ENCODE measurements around the gene RAC2.
"Not testable (repeated sequence)": the region's sequence is repeated elsewhere in the genome, so short reads cannot be mapped to it uniquely, and the experiment has no call there.

Gene RAC2

DNA sequence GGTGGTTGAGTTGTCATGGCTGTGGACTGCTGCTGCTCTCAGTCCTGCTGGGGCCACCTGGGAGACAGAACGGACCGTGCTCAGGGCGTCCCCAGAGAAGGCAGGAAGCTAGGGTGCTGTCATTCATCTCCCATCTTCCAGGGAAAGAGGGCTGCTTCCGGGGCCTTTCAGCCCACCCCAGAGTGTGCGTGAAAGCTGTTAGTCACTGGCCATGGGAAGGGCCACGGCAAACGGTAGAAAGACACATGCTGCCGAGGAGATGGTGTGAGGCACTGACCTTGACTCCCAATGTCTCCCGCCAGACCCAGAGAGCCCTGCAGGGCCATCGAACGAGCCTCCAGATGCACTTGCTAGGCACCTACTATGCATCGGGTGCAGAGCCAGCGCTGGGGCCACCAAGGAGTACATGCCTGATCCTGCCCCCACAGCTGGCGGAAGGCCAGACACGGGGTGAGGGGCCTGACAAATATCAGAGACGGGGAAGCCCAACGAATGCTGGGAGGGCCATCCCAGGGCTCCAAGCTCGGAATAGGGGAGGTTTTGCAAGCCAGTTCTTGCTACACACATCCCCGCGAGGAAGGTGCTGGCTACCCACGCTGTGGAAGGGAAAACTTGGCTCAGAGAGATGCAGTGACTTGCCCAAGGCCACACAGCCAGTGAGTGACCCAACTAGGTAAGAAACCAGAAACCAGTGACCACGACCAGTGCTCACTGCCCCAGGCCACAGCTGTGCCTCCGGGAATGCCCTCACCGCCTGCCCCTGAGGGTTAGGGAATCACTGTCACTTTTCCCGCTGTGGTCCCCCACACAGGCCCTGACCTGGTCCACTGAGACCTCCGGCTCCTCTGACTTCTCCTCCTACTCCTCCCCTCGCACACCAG lies 10.1 kb downstream of the RAC2 start:
- no peak for DNase-seq (ENCODE audit: low spot score)

DNA sequence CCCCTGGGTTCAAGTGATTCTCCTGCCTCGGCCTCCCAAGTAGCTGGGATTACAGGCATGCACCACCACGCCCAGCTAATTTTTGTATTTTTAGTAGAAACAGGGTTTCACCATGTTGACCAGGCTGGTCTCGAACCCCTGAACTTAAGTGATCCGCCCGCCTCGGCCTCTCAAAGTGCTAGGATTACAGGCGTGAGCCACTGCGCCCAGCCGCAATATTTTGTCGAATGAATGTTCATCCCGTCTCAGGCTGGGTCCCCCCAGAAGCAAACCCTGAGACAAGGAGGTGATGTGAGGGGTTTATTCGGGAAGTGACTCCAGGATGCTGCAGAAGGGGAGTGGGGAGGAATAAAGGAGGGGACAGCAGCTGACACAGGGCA lies 10.7 kb downstream of the RAC2 start:
- DNase-seq (ENCODE audit: low spot score): not testable (repeated sequence)

DNA sequence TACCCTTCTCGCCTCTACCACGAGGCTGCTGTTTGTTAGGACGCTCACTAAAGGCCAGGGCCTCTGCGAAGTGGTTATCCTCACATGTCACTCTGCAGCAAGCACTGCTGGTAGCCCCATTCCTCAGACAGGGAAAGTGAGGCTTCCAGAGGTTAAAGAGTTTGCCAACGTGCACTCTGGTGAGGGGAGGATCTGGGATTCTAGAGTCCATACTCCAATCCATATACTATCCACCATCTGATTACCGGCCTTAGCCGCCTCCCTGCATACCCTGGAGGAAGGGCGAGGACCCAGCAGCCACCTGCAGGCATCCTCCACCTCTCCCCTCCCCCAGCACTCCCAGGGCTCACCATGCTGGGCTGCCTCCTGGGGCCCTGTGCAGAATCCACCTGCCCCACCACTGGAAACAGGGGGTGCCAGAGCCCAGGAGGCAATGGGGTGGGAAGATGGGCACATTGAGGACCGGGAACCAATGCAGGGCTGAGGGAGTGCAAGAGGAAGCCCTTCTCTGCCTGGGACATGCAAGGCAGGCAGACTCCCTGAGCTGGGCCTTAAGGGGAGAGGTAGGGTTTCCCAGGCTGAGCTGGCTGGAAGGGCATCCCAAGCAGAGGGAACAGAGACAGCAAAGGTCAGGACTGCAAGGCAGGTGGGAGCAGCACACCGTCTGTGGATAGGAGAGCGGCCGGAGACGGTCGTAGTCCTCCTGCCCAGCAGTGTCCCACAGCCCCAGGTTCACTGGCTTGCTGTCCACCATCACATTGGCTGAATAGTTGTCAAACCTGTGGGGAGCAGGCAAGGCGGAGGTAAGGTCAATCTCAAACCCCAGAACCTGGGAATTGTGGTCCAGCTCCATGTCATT lies 11.7 kb downstream of the RAC2 start:
- DNase-seq (ENCODE audit: low spot score): no peak

DNA sequence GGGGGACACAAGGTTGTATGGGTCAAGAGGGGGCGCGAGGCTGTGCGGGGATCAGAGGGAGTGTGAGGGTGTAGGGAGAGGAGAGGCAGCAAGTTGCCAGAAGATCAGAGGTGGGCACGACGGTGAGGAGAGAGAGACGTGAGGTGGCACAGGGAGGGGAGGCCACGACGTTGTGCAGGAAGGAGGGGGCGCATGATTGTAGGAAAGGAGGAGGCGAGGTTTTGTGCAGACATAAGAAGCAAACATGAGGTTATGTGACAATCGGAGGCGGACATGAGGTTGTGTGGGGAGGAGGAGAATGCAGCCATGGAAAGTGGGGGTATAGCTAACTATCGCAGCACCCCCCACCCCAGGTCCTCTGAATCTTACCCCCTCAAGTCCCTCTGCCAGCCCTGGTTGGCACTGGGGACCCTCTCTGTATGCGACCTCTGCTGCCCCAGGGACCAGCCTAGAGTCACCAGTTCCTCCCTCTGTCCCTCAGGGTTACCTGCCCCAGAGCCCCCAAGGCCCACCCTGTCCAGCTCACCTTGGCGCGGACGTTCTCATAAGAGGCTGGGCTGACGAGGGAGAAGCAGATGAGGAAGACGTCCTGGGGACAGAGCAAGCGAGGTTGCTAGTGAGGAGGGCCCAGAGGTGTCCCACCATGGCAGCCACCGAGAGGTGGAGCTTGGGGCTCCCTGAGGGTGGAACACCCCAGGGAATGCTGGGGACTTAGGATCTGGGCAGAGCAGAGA lies 12.5 kb downstream of the RAC2 start:
- no peak for DNase-seq (ENCODE audit: low spot score)

DNA sequence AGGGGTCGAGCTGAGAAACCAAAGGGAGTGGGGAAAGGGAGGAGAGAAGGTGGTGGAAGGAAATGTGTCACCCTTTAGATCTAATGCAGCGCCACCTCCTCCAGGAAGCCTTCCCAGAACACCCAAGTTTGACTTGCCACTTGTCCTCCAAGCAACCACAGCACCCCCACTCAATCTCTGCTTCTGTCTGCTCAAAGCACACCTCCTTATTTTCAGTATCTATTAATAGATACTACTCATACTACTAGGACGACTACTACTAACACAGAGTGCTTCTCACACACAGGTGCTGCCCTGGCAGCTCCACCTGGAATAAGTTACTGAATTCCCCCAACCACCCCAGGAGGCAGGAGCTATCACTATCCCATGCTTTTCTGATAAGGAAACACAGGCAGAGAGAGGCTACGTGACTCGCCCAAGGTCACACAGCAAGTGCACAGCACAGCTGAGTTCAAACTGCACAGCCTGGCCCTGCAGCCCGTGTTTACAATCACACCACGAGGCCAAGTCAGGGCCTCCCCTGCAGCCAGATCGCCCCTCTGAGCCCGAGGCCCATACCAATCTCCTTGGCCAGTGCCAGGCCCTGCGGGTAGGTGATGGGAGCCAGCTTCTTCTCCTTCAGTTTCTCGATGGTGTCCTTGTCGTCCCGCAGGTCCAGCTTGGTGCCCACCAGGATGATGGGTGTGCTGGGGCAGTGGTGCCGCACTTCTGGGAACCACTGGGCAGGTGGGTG lies 13.2 kb downstream of the RAC2 start:
- DNase-seq (ENCODE audit: low spot score): no peak

DNA sequence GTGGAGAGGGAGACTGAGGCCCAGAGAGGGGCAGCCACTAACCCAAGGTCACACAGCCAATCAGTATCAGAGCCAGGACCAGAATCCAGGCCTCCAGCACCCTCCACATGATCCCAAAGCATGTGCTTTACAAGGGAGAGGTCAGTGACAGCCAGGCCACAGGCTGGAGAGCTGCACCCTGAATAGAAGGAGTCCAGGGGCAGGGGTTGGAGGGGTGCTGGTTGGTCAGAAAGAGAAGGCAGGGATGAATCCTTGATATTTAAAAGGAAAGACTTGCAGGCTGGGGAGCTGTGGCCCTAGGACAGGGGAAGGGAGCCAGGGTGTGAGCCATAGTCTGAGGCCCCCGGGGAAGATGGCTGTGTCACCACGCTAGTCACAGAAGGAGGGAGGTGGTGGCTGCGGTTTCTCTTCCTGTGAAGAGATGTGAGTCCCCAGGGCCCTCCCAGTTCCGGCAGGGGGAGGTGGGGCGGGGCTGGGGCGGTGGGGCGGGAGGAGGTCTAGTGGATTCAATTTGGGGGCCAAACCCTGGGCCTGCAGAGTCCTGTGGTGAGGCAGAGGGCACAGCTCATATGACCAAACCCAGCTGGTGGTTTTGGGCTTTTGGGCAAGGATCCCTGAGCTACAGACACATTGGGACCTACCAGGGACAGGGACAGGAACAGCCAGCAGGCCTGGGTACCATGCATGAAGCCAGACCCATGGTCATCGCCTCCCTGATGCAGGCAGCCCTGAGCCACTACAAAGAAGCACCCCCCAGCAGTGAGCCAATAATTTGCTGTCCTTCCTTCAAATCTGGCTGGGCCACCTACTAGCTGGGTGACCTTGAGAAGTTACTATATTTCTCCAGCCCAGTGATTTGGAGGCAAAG lies 14.0 kb downstream of the RAC2 start:
- no peak for DNase-seq (ENCODE audit: low spot score)

DNA sequence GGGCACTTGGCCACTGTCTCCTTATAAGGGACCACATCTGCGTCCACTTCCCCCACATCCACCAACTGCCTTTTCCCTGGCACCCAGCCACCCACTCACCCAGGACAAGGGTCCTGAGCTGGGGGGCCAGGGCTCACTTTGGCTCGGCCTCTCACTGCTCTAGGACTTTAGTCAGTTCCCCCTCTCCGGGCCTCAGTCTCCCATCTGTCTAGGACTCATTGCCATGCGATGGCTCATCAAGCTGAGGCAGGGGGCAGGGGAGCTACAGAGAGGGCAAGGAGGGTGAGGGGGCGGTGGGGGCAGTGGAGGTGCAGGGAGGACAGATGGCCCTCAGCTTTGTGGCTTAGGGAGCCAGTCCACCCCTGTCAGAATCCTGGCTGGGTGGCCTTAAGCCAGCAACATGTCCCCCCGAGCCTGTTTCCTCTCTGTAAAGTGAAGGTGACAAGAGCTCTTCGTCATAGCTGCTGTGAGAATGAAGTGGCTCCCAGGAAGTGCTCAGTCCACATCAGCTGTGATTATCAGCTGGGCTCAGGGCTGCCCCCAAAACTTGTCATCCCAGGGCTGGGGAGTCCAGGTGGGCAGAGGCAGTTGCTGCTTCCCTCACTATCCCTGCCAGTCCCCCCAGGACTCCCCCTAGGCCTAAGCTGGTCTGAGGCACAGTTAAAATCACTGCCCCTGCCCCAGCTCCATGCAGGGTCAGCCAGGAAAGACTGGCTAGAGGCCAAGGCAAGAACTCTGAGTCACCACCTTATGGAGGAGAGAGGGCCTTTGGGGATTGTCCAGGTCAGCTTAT lies 14.9 kb downstream of the RAC2 start:
- no peak for DNase-seq (ENCODE audit: low spot score)

DNA sequence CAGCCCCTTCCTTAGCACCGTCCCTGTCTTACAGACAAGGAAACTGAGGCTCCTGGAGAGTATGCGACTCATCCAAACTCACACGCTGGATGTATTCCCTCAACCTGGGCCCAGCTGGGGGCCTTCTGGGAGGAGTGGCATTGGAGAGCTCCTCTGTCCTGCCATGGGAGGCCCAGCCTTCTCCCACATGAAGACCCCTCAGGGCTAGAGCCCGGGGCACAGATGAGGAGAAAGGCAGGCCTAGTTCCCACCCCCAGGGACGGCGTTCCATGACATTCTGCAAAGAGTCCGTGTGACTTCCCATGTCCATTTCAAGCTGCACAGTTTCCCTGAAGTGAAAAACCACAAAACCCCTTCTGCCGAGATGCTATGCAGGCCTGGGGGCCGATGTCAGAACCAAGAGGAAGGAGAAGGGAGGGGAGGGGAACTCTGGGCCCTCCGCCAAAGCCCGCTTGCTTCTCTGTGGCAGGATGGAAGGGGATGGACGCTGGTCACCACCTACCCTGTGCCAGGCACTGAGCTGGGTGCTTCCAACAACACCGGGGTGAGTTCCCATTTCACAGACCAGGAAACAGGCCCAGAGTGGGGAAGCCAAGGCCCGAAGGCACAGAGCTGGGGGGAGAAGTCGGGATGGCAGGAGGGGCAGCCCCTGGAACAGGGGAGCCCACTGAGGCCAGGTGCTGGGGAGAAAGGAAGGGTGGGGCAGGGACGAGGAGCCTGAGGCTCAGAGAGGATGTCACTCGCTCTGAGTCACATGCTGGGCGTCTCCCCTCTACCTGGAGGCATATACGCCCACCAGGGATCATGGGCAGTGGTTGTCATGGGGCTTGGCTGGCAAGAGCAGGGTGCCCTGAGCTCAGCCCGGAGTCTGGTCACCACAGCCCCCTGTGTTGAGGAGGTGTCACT lies 15.7 kb downstream of the RAC2 start:
- no peak for DNase-seq (ENCODE audit: low spot score)

DNA sequence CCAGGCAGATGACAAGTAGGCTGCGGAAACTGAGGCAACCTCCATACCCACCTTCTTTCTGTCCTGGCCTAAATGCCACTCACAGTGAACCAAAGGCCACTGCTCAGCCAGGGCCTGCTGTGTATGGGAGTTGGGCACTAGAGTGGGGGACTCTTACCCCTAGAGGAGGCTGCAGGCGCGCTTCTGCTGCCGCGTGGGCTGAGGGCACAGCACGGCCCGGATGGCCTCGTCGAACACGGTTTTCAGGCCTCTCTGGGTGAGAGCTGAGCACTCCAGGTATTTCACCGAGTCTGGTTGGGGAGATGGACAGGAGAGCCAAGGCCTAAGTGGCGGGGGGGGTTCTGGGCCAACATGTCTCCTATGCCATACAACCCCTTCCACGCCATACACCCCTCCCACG lies 17.6 kb downstream of the RAC2 start:
- no peak for DNase-seq (ENCODE audit: low spot score)

DNA sequence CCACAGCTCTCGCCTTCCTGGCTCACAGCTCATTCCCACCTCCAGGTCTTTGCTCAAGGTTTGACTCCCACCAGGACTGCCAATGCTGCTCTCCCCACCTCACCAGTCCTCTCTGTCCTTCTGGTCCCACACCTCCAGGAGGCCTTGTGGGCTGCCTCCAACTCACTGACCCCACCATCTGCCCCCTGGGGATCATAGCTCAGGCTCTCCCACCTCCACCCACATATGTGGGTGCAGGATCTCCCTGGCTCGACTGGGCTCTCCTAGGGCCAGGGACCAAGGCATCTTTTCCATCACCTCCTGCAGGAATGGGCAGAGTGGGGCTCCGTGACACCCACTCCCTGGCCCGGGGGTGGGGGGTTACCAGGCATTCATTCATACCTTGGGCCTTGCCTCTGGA lies 18.0 kb downstream of the RAC2 start:
- DNase-seq (ENCODE audit: low spot score): no peak

DNA sequence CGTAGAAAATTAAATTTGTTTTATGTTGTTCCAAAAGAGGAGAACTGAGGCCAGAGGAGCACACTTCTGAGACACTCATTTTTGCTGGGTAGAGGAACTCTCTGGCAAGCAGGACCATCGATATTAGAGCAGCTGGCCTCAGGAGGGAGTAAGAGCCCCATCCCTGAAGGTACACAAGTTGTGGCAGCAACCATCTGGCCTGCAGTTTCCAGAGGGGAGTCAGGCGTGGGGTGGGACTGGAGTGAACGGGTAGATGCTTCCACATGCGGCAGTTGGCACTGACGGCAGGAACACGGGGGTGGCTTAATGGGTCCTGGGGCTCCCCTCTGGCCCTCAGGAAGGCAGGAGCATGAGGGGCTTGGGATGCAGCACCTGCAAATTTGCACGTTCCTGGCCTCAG lies 18.6 kb downstream of the RAC2 start:
- no peak for DNase-seq (ENCODE audit: low spot score)

DNA sequence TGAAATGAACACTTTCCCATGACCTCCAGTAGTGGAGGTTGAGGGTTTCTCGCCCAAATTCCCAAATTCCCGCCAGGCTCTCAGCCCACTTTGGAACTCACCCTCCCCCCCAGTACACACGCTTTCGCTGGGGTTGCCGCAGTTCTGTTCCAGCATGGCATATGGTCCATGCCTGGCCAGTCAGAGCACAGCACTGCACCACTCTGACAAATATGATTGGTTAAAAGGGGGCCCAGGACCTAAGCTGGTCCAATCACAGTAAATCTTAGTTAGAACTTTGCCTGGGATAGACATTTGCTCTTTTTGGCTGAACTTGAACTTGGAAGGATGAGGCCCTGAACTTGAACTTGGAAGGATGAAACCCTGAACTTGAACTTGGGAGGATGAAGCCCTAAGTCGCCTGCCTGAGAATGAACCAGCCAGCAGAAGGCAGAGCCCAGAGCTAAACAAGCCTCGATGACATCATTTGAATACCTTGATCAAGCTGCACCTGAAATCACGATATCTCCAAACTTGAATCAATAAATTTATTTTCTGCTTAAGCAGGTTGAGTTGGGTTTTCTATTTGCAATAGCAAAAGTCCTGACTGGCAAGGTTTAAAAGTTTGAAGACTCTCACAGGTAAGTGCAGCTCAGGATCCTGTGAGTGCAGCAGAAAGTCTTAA lies 19.2 kb downstream of the RAC2 start:
- no peak for DNase-seq (ENCODE audit: low spot score)

DNA sequence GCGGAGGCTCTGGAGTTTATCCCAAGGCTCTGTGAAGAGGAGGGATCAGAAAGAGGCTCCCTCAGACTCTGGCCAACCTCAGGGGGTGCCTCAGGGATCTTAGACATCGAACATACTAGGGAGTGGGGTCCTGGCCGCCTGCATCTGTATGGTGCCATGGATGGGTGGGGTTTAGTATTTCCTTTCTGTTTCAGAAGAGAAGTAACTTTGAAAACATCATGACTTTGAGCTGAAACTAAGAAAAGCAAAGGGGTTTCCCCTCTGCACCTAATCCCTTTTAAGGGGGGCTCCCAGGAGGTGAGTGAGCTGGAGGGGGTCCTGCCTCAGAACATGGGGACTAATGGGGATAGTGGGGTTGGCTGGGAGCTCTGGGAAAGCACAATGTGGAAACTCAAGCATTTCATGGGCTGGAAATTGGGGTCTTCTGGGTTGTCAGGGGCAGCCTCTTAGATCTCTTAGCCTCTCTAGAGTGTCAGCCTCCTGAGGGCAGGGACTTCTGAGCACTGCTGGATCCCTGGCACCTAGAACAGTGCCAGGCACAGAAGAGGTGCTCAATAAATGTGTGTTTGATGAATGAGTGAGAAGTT lies 20.0 kb downstream of the RAC2 start:
- no peak for DNase-seq (ENCODE audit: low spot score)

DNA sequence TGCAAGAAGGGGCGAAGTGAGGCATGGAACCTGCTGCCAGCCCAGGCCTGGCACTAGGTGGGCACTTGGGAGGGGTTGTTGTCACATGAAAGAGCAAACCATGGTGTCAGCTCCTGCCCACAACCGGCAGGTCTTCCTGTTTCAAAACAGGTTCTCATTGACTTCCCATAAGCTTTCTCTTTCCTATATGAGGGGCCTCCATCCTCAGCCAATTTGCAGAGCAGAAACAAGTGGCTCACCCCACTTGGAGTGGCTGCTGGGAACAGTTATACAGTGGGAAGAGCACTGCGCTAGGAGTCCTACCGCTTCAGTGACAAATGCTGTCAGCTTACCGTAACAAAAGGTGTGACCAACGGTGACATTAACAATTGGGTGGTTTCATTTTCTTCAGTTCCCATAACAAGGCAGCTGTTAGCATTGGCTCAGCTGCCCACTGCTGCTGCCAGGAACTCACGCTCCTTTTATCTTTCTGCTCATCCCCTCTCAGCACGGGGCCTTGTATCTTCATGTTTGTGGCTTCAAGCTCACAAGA lies 21.6 kb downstream of the RAC2 start:
- no peak for DNase-seq (ENCODE audit: low spot score)

DNA sequence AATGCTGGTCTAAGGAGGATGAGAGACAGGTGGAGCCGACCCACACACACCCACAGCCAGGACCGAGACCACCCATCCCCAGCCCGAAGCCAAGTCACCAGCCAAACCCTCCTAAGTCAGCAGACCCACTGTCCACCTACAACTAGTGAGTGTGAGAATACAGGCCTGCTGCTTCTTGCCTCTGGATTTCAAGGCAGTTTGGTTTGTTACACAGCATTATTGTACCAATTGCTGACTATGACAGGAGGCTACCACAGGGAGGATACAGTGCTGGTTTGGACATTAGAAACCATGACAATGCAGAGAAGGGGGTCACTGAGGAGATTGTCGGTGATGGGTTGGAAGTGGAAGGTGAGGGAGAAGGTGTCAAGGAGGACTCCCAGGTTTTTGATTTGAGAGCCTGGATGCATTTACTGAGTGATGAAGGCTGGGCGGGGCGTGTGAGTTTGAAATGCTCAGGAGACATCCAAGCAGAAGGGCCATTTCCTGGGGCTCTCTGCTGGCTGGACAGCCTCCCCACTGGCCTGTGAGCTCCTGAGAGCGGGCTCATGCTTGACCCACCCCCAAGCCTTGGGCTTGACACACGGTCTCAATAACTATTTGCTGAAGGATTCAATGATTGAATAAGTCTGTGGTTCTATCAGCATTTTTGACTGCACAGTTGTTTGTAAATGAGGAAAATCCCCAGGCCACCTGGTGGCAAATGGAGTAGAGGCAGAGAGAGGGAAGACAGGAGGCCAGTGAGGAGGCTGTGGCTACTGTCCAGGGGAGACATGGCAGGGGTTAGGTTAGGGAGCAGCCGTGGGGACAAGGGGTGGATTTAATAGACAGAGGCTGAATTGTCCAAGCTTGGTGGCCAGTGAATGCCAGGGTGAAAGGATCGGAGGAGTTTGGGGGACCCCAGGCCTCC lies 22.4 kb downstream of the RAC2 start:
- no peak for DNase-seq (ENCODE audit: low spot score)

DNA sequence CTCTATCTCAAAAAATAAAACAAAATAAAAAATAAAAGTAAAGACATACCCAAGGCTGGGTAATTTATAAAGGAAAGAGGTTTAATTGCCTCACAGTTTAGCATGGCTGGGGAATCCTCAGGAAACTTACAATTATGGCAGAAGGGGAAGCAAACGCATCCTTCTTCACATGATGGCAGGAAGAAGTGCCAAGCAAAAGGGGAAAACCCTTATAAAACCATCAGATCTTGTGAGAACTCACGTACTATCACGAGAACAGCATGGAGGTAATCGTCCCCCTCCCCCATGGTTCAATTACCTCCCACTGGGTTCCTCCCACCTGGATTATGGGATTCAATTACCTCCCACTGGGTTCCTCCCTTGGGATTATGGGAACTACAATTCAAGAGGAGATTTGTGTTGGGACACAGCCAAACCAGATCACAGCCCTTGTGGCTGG lies 23.5 kb downstream of the RAC2 start:
- DNase-seq (ENCODE audit: low spot score): no peak

DNA sequence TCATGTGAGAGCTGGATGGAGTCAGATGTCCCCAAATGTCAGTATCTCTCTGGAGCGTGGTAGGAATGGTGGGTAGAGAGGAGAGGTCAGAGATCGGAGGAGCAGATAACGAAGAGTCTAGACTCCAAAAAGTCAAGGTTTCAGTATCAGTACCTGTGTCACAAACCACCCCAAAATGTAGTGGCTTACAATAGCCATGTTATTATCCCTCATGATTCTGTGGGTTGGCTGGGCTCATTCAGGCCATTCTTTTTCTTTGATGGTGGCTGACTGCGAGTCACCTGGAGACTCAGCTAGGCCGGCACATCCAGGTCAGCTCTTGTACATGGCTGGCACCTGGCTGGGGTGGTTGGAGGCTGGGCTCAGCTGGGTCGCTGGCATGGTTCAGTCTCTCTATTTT lies 24.5 kb downstream of the RAC2 start:
- DNase-seq (ENCODE audit: low spot score): no peak
